GM19328 (cell line): ENCODE data around the gene SLC2A11.
"Not testable (repeated sequence)": the region's sequence is repeated elsewhere in the genome, so short reads cannot be mapped to it uniquely, and the experiment has no call there.

Source experiments
- ATAC-seq: cut with Tn5 transposase; IDR thresholded peaks from one replicate; pipeline ENCODE4 v1.9.1; 2021; ENCODE audit warnings: mild to moderate bottlenecking, moderate library complexity; ENCODE audit not compliant: unreplicated experiment

The SLC2A11 gene

DNA sequence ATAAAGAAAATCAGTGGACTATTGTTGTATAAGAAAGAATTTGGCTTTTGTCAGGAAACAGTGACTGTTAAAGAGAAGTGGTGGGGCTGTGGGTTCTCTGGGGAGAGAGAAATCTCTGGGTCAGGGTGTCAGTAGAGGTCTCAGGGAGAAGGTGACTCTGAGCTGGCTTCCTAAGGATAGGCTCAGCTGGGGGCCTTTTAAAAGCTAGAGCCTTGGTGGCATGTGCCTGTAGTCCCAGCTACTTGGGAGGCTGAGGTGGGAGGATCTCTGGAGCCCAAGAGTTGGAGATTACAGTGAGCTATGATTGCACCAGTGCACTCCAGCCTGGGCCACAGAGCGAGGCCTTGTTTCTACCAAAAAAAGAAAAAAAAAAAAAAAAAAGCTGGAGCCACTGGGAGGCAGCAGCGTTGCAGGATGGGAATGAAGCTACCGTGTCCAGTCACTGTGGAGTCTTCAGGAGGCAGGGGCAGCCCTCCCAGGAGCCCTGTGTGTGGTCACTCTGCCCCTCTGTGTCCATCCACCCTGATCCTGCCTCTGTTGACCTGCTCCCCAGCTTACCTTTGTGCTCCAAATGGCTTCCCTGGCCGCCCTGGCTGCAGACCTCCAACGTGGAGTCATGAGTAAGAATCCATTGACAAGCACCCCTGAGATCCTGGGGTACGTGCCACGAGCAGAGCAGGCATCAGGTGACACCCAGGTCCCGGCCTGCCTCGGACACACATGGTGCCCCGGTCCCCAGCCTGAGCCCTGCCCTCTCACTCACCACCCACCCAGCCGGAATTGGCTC, 31.1 kb downstream of the SLC2A11 start:
- no peak for ATAC-seq

- no peak for ATAC-seq
Observed at GRCh38 chr22:23889620-23890019, 31.9 kb downstream of the SLC2A11 start.

GRCh38 chr22:23891726-23892125, 34.1 kb downstream of the SLC2A11 start:
- ATAC-seq, result no peak

DNA sequence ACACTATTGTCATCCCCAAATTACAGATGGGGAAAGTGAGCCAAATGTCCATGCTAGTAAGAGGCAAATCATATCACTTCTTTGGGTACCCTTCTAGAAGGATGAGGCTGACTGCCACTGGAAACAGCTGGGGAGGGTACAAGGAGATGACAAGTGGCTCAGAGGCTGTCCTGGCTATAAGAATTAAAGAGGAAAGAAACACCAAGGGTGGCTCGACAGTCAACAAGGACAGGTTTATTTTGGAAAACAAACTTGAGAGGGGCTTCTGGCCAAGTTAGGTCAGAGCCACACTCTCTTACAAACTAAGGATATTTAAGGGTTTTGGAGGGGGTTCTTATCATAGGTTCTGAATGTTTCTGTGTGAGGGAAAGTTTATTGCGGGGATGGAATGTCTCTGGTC, 34.5 kb downstream of the SLC2A11 start:
- no peak for ATAC-seq

DNA sequence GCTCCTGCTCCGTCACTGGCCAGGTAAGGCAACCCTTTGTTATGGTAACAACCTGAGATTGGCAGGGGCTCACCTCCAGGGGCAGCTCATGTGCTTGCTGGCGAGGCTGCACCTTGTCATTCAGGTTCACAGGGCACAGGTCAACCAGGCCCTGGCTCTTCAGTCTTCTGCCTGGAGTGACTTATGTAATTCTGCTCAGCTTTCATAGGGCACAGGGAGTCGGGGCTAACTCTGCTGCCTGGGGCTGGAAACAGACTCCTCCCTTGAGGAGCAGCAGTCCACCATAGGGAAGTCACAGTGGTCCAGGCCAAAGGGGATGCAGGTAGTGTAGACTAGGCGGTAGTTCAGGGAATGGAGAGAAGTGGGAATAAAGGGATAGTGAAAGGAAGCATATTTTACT, 35.0 kb downstream of the SLC2A11 start:
- no peak for ATAC-seq

DNA sequence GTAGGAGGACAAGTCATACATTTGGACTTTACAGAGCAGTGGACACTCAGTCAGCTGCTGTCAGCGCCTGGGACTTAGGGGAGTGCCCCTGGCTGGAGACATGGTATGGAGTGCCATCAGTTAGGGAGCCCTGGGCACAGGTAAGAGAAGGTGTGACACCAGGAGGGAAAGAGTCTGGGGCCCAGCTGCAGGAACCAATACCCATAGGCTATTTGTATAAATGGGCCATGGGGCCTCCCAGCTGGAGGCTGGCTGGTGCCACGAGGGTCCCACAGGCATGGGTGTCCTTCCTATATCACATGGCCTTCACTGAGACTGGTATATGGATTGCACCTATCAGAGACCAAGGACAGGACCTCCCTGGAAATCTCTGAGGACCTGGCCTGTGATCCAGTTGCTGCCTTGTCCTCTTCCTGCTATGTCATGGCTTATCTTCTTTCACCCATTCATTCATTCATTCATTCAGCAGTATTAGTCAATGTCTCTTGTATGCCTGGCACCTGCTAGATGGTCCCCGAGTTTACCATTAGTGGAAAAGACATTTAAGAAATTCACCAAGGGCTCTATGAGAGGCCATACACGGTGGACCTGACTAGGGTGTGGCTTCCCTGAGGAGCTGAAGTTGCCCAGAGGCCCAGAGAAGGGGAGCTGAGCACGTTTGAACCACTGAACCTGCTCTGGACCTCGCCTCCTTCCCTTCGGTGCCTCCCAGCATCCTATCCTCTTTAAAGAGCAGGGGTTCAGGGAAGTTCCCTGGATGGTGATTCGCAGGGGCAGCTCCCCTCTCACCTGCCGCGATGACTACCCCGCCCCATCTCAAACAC, 35.7 kb downstream of the SLC2A11 start:
- no peak for ATAC-seq

DNA sequence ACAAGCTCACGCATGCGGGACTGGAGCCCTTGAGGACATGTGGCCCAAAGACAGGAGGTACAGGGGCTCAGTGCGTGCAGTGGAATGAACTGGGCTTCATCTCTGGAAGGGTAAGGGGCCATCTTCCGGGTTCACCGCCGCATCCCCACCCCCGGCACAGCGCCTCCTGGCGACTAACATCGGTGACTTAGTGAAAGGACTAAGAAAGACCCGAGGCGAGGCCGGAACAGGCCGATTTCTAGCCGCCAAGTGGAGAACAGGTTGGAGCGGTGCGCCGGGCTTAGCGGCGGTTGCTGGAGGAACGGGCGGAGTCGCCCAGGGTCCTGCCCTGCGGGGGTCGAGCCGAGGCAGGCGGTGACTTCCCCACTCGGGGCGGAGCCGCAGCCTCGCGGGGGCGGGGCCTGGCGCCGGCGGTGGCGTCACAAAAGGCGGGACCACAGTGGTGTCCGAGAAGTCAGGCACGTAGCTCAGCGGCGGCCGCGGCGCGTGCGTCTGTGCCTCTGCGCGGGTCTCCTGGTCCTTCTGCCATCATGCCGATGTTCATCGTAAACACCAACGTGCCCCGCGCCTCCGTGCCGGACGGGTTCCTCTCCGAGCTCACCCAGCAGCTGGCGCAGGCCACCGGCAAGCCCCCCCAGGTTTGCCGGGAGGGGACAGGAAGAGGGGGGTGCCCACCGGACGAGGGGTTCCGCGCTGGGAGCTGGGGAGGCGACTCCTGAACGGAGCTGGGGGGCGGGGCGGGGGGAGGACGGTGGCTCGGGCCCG, 36.5 kb downstream of the SLC2A11 start, which contains the start of gene MIF:
TSS of gene MIF (plus strand) at position 439 of the 765 bp plus-strand sequence. CDS start at position 531, 92 bp downstream.
- ATAC-seq, result peak; percentile 87

DNA sequence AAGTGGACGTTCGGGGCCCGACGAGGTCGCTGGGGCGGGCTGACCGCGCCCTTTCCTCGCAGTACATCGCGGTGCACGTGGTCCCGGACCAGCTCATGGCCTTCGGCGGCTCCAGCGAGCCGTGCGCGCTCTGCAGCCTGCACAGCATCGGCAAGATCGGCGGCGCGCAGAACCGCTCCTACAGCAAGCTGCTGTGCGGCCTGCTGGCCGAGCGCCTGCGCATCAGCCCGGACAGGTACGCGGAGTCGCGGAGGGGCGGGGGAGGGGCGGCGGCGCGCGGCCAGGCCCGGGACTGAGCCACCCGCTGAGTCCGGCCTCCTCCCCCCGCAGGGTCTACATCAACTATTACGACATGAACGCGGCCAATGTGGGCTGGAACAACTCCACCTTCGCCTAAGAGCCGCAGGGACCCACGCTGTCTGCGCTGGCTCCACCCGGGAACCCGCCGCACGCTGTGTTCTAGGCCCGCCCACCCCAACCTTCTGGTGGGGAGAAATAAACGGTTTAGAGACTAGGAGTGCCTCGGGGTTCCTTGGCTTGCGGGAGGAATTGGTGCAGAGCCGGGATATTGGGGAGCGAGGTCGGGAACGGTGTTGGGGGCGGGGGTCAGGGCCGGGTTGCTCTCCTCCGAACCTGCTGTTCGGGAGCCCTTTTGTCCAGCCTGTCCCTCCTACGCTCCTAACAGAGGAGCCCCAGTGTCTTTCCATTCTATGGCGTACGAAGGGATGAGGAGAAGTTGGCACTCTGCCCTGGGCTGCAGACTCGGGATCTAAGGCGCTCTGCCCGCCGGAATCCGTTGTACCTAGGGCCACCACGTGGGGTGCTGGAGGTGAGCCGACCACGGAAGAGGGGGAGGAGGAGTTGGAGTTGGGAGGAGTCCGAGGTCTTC, 37.3 kb downstream of the SLC2A11 start:
- no peak for ATAC-seq

- no peak for ATAC-seq
Observed at GRCh38 chr22:23895599-23896144, 38.0 kb downstream of the SLC2A11 start.

- ATAC-seq, result no peak
Observed at GRCh38 chr22:23896166-23896522, 38.5 kb downstream of the SLC2A11 start.

- ATAC-seq, result no peak
Observed at GRCh38 chr22:23896523-23897186, 39.0 kb downstream of the SLC2A11 start.

- no peak for ATAC-seq
Observed at GRCh38 chr22:23897320-23897719, 39.6 kb downstream of the SLC2A11 start.

DNA sequence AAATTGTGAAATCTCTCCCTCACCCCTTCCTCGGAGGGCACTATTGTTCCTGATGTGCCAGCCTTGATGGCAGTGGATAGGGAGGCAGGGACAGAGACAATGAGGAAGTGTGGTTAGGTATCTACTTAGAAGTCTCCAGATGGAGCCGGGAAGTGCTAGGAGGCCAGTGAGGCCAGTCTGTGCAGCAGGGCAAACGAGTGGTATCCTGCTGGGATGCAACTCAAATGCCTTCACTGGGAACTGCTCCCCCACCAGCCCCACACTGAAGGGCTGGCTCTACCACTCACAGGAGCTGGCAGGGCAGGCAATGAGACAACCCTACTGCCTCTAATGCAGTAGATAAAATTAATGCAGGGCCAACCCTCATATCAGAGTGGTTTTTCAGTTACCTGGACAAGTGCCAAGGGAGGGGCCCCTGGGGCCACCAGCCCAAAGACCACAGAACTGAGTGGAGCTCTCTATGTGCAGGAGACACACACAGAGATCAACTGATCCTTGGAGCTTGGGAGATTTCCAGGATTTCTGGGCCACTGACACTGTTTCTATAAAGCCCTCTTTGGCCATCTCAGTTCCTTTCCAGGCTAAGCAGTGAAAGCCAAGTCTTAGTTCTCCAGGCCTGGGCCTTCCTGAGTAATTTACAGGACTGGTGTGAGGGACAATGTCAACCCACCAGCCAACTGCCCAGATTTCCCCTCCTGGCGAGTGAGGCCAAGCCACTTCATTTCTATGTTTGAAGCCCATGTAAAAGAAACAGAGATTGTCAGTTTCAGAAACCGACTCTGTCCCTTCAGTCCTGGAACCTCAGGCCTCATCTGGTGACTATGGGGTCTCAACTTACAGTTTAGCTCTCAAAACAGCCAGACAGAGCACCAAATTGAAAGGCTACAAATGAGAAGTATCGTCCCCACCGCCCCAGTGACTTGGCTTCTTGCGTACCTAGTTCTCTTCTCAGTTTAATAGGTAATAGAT, 40.6 kb downstream of the SLC2A11 start:
- no peak for ATAC-seq

DNA sequence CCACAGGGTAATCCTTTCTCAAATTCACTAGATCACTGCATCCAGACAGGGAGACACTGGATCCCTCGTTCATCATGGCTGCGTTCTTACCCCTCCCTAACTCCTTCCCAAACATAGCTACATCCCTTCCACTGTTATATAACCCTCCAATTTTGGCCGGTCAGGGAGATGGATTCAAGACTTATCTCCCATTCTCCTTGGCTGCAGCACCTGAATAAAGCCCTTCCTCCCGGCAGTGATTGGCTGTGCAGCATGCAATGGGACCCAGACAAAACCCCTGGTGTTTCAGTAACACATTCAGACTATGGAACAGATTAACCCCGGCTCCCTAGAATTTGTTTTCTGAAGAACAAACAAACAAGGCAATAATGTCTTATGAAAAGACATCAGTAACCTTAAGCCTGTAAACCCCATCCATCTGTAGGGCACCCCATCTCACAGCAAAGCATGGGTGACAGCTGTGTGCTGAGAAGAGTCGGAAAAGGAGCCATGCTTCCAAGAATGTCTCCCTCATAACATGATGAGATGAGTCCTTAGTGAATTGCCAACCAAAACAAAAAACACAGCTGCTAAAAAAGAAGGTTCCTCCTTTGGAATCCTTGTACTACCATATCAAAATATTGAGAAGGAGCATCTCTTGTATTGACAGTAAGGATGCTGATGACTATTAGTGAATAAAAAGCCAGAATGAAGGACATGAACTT, 41.5 kb downstream of the SLC2A11 start:
- ATAC-seq, result no peak

- not testable (repeated sequence) for ATAC-seq
Observed at GRCh38 chr22:23900227-23900626, 42.6 kb downstream of the SLC2A11 start.

DNA sequence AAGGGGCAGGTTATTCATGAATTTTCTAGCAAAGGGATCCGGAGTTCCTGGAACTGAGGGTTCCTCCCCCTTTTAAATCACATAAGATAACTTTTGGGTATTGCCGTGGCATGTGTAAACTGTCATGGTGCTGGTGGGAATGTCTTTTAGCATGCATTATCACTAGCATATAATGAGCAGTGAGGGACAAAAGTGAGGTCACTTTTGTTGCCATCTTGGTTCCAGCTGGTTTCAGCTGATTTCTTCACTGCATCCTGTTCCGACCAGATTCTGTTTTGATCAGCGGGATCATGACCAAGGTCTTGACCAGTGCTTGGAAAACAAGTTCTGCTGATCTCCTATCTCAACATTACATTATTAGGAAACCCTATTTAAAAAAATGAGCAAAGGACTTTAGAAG, 43.9 kb downstream of the SLC2A11 start:
- no peak for ATAC-seq

DNA sequence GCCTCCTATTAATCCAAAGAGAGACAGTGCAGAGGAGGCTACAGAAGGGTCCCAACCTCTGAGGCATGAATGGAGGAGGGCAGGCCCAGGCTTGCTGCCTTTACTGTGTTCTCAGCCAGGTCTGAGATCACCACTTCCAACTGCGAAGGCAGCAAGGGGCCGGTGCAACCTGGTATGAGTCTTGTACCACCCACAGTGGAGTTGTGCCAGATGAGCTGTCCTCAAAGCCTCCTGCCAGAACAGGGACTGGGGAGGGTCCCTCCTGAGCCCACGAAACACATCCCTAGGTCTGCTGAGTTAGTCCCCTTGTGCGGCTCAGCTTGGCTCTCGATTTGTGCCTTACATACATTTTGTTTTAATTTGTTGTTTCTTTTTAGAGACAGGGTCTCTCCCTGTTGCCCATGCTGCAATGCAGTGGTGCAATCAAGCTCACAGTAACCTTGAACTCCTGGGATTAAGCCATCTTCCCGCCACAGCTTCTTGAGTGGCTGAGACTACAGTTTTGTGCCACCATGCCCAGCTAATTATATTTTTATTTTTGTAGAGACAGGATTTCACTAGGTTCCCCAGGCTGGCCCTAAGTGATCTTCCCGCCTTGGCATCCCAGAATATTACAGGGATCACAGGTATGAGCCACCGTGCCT, 45.8 kb downstream of the SLC2A11 start:
- ATAC-seq, result no peak
